ENCODE data around the gene S100A7. TPM values are rescaled to one million over a fixed set of nuclear protein-coding genes. Genes with fewer than 3 reads are reported as not detected.

S100A7 gene
- total and polyA plus RNA-seq, 12 donors, result not detected

GRCh38 chr1:153506831-153507413 lies 46.5 kb upstream of the S100A7 start:
- no peaks in the 10 kb centered on the region for H3K36me3 ChIP-seq (replicated peaks in 1 of 2)
- no peaks in the 10 kb centered on the region for H3K27me3 ChIP-seq
- H3K9me3 ChIP-seq (replicated peaks in 1 of 3), result no peaks in the 10 kb centered on the region
- WGBS, 4 donors, result 26 to 48% (median 29%) methylated on average over 6 to 7 of the region's 7 CpGs
- intact Hi-C loops (cut with DNase I), result no loop called here
- DNase-seq, result peak; percentile 86 to 97 (median 95)
- H3K27ac ChIP-seq, result peak overlapping the region; percentile 3 to 96 (median 74)
- peaks cover 15 to 21% of the 10 kb centered on the region in 2 donors for H3K4me1 ChIP-seq (replicated peaks in 1 of 2)
- H3K4me3 ChIP-seq, result no peak overlapping the region
- peak in 1 of 2 donors; percentile 78 for TF ChIP-seq POLR2A (IDR thresholded peaks at IDR 0.05)
- TF ChIP-seq, protein P1, sequence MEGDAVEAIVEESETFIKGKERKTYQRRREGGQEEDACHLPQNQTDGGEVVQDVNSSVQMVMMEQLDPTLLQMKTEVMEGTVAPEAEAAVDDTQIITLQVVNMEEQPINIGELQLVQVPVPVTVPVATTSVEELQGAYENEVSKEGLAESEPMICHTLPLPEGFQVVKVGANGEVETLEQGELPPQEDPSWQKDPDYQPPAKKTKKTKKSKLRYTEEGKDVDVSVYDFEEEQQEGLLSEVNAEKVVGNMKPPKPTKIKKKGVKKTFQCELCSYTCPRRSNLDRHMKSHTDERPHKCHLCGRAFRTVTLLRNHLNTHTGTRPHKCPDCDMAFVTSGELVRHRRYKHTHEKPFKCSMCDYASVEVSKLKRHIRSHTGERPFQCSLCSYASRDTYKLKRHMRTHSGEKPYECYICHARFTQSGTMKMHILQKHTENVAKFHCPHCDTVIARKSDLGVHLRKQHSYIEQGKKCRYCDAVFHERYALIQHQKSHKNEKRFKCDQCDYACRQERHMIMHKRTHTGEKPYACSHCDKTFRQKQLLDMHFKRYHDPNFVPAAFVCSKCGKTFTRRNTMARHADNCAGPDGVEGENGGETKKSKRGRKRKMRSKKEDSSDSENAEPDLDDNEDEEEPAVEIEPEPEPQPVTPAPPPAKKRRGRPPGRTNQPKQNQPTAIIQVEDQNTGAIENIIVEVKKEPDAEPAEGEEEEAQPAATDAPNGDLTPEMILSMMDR (IDR thresholded peaks at IDR 0.05), result no peak

- no peak for TF ChIP-seq POLR2A (IDR thresholded peaks at IDR 0.05)
- TF ChIP-seq, protein P1 (IDR thresholded peaks at IDR 0.05), result no peak
- H3K27me3 ChIP-seq, result no peaks in the 10 kb centered on the region
- H3K4me3 ChIP-seq, result no peak overlapping the region
- peak in 4 of 7 donors; percentile 30 to 58 (median 37) for DNase-seq
- no peaks in the 10 kb centered on the region for H3K36me3 ChIP-seq (replicated peaks in 1 of 2)
- peak overlapping the region in 4 of 5 donors; percentile 41 to 96 (median 82) for H3K27ac ChIP-seq
- H3K4me1 ChIP-seq (replicated peaks in 1 of 2), result peaks cover 15 to 21% of the 10 kb centered on the region in 2 donors
- intact Hi-C loops (cut with DNase I), result no loop called here
- H3K9me3 ChIP-seq (replicated peaks in 1 of 3), result no peaks in the 10 kb centered on the region
- 48 to 76% (median 68%) methylated on average over 5 of the region's 5 CpGs for WGBS, 4 donors
These were observed 45.9 kb upstream of the S100A7 start for GRCh38 chr1:153506386-153506785.

DNA sequence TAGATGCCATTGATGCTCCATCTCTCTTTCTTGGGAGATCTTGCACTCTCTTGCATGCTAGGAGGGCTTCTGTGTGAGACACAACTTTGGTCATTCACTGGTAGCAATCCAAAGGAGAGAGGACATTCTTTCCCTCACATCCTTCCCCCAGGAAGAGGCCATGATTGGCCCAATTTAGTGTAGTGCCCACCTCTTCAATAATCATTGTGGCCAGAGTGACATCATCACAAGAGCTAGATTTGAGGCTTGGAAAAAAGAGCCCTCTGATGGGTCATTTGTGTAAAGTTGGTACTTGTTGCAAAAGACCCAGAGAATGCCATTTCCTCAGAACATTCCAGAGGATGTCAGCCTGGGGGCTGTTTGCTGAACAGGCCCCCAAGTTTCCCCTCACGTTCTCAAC lies 45.1 kb upstream of the S100A7 start:
- 90 to 100% (median 97%) methylated on average over 1 of the region's 1 CpG for WGBS, 4 donors
- no peak overlapping the region for H3K27ac ChIP-seq
- H3K9me3 ChIP-seq (replicated peaks in 1 of 3), result no peaks in the 10 kb centered on the region
- TF ChIP-seq, protein P1 (IDR thresholded peaks at IDR 0.05), result no peak
- no peak for TF ChIP-seq POLR2A (IDR thresholded peaks at IDR 0.05)
- H3K36me3 ChIP-seq (replicated peaks in 1 of 2), result no peaks in the 10 kb centered on the region
- intact Hi-C loops (cut with DNase I), result no loop called here
- H3K4me1 ChIP-seq (replicated peaks in 1 of 2), result peaks cover 15 to 21% of the 10 kb centered on the region in 2 donors
- no peak overlapping the region for H3K4me3 ChIP-seq
- no peaks in the 10 kb centered on the region for H3K27me3 ChIP-seq
- DNase-seq, result peak in 1 of 7 donors; percentile 7

DNA sequence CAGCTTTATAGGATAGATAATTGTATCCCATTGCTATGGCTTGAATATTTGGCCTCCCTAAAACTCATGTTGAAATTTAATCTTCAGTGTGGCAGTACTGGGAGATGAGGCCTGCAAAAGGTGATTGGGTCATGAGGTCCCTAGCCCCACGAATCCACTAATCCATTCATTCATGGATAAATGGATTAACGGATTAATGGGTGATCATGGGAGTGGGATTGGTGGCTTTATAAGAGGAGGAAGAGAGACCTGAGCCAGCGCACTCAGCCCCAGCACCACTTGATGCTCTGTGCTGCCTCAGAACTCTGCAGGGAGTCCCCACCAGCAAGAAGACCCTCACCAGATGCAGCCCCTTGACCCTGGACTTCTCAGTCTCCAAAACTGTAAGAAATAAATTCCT lies 43.3 kb upstream of the S100A7 start:
- Histone ChIP-seq H3K4me3 (no peak overlapping the region), H3K9me3 (replicated peaks in 1 of 3) (no peaks in the 10 kb centered on the region), H3K4me1 (replicated peaks in 1 of 2) (peaks cover 15 to 21% of the 10 kb centered on the region in 2 donors), H3K36me3 (replicated peaks in 1 of 2) (no peaks in the 10 kb centered on the region), H3K27ac (no peak overlapping the region), H3K27me3 (no peaks in the 10 kb centered on the region)
- intact Hi-C loops (cut with DNase I), result no loop called here
- TF ChIP-seq, protein P1 (IDR thresholded peaks at IDR 0.05), result no peak
- TF ChIP-seq POLR2A (IDR thresholded peaks at IDR 0.05), result no peak
- DNase-seq, result peak in 1 of 7 donors; percentile 11
- 80 to 94% (median 90%) methylated on average over 3 of the region's 3 CpGs for WGBS, 4 donors
